ENCODE measurements around the gene THUMPD3. TPM values are rescaled to one million over a fixed set of nuclear protein-coding genes. Genes with fewer than 3 reads are reported as not detected.

Gene THUMPD3
- total RNA-seq, 1 donor: 50.1 TPM

DNA sequence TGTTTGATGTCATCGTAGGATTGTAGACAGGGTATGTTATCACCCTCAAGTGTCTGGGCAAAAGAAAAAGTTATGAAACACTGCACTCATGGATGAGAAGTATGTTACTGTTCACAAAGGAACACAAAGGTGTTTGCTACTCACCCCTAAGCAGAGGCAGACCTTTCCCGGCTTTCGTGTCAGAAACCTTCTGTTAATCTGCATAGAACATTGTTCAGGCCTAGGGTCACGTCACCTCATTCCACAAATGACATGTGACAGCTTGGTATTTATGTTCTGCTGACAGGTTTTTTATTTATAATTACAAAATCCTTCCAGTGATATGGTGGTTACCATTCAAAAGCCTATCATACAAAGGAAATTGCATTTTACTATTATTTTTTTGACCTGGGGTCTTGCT, 16.5 kb downstream of the THUMPD3 start:
- no peak overlapping the region for H3K4me3 ChIP-seq (ENCODE audit: low read depth, low read length)
- no peak for TF ChIP-seq CTCF (IDR thresholded peaks at IDR 0.05; ENCODE audit: insufficient read depth, low read depth, low read length)
- DNase-seq (ENCODE audit: low read depth): no peak

- DNase-seq (ENCODE audit: low read depth): no peak
- TF ChIP-seq CTCF (IDR thresholded peaks at IDR 0.05; ENCODE audit: insufficient read depth, low read depth, low read length): no peak
- H3K4me3 ChIP-seq (ENCODE audit: low read depth, low read length): no peak overlapping the region
Observed at GRCh38 chr3:9380014-9380413, 17.2 kb downstream of the THUMPD3 start.

DNA sequence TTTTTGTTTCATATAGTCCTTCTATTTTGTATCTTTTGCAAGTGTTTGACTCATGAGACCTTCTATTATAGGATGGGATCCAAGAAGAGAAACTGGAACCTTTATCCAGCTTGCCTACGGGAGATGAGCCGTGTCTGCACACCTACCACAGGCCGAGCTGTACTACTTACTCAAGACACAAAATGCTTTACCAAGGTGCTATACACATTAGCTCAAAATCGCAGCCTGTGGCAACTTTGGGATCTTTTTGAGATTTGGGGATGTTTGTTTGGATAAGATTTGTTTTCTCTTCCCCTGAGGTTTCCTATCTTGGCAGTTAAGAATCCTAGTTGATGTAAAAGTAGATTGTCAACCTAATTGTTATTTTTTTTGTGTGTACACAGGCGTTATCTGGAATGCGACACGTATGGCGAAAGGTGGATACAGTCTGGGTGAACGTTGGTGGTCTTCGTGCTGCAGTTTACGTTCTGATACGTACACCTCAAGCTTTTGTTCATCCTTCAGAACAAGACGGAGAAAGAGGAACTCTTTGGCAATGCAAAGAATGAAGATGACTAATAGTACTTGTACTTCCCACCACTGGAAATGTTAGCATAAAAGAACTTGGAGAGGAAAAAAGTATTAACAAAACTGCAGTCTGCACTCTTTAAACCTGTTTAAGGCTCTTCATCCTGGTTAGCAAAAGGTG, 21.4 kb downstream of the THUMPD3 start:
- no peak for TF ChIP-seq CTCF (IDR thresholded peaks at IDR 0.05; ENCODE audit: insufficient read depth, low read depth, low read length)
- H3K4me3 ChIP-seq (ENCODE audit: low read depth, low read length): no peak overlapping the region
- no peak for DNase-seq (ENCODE audit: low read depth)

GRCh38 chr3:9385187-9386077, 22.6 kb downstream of the THUMPD3 start:
- no peak overlapping the region for H3K4me3 ChIP-seq (ENCODE audit: low read depth, low read length)
- no peak for DNase-seq (ENCODE audit: low read depth)
- TF ChIP-seq CTCF (IDR thresholded peaks at IDR 0.05; ENCODE audit: insufficient read depth, low read depth, low read length): no peak

DNA sequence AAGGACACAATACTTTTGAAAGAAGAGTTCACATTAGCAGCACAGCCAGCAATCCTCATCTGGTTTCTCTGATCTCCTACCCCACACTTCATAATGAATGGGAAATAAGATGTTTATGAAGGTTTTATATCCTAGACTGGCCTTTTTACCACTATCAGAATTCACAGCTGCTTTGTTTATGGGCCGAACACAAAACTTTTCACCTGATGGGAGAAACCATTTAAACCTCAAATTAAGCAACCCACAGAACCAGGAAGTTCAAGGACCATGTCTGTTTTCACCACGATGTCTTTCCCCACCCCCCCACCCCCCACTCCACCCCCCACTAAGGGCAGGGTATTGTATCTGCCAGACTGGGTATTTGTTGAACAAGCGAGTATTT, 23.2 kb downstream of the THUMPD3 start:
- no peak for DNase-seq (ENCODE audit: low read depth)
- no peak overlapping the region for H3K4me3 ChIP-seq (ENCODE audit: low read depth, low read length)
- TF ChIP-seq CTCF (IDR thresholded peaks at IDR 0.05; ENCODE audit: insufficient read depth, low read depth, low read length): no peak

DNA sequence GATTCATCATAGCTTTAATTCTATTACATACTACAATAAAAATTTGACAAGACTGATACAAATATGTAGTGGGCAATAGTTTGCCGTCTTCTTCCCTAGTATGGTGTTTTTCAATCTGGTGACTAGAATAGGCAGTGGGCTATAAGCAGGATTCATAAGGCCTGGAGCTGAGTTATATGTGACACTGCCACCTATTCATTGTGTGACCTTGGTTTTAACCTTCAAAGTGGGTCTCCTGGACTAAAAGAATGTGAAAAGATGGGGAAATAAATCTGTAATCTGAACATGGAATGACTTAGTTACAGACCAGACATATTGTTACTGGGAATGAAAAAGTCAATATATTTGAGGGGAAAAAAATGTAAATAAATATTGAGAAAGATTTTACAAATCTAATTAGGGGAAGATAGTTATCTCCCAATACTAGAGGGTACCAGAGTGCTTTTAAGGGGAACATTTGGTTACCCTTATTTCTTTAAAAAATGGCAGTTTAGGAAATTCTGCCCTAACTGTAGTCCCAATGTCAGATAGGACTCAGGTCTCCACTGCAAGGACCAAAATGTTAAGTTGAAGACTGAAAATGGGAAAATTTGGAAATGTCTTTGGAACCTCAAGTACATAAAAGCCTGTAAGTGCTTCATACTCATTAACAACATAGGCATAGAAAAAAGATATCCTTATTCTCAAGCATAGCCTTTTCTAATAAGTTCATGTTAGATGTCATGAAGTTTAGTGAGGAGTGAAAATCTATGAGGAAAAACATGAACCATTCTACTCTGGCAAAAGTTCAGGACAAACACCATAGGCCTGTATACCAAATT, 23.9 kb downstream of the THUMPD3 start:
- DNase-seq (ENCODE audit: low read depth): no peak
- H3K4me3 ChIP-seq (ENCODE audit: low read depth, low read length): no peak overlapping the region

More for the DNA sequence above, 23.9 kb downstream of the THUMPD3 start:
- no peak for TF ChIP-seq CTCF (IDR thresholded peaks at IDR 0.05; ENCODE audit: insufficient read depth, low read depth, low read length)
